Adipocyte (in vitro differentiated cells): Measurements from ENCODE around the gene ANKMY1.

Experiments used
- DNase-seq: peaks from one replicate; pipeline ENCODE4 v3.0.0-alpha.2; 2015; ENCODE audit warnings: low read depth
- H3K27me3 ChIP-seq: replicated peaks from 2 replicates; pipeline ENCODE4 v1.7.0; 2013; ENCODE audit warnings: mild to moderate bottlenecking, low read length, moderate library complexity; ENCODE audit not compliant: control insufficient read depth, insufficient read depth
- H3K36me3 ChIP-seq: 2 replicates; pipeline ENCODE4 v1.7.0; 2013; ENCODE audit warnings: low read length, mild to moderate bottlenecking, moderate library complexity; ENCODE audit not compliant: control insufficient read depth, insufficient read depth, severe bottlenecking
- H3K4me1 ChIP-seq: 2 replicates; pipeline ENCODE4 v1.7.0; 2013; ENCODE audit warnings: mild to moderate bottlenecking, low read length, moderate library complexity; ENCODE audit not compliant: control insufficient read depth, insufficient read depth
- H3K4me3 ChIP-seq: 2 replicates; pipeline ENCODE4 v1.7.0; 2013; ENCODE audit warnings: mild to moderate bottlenecking, low read length, moderate library complexity
- H3K9ac ChIP-seq: 2 replicates; pipeline ENCODE4 v1.7.0; 2013; ENCODE audit warnings: mild to moderate bottlenecking, low read length, moderate library complexity
- H3K9me3 ChIP-seq: 2 replicates; pipeline ENCODE4 v1.7.0; 2013; ENCODE audit warnings: mild to moderate bottlenecking, low read length, moderate library complexity; ENCODE audit not compliant: control insufficient read depth

Gene ANKMY1

DNA sequence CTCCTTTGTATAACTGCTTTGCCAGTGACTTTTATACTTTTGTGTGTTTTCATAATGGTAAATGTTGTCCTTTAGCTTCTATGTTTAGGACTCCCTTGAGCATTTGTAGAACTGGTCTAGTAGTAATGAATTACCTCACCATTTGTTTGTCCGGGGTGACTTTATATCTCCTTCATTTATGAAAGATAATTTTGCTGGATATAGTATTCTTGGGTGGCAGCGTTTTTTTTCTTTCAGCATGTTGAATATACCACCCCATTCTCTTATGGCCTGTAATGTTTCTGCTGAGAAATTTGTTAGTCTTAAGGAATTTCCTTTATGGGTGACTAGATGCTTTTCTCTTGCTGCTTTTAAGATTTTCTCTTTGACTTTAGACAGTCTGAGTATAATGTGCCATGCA lies 66.3 kb downstream of the ANKMY1 start:
- Histone ChIP-seq H3K27me3 (no peaks in the 10 kb centered on the region), H3K4me3 (no peak overlapping the region), H3K4me1 (no peaks in the 10 kb centered on the region), H3K9ac (no peak overlapping the region), H3K36me3 (no peaks in the 10 kb centered on the region), H3K9me3 (peaks cover 36% of the 10 kb centered on the region)
- no peak for DNase-seq

DNA sequence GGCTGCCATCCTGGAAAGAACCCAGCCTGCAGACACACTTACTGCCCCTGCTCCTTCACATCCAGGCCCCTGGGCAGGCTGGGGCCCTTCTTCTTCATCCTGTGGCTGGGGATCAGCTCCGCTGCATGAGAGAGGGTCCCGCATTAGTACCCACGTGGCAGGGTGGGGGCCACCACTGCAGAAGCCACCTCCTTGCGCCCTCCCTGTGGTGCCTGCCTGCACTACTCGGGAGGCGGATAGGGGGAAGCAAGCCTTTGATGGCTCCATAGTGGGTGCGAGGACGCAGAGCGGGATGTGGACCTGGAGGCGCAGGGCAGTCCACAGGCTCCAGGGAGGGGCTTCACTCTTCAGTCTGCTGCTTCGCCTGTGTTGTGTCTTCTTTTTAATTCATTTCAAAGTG lies 75.6 kb downstream of the ANKMY1 start:
- peaks cover 9% of the 10 kb centered on the region for H3K27me3 ChIP-seq
- H3K4me3 ChIP-seq, result no peak overlapping the region
- no peak overlapping the region for H3K9ac ChIP-seq
- H3K36me3 ChIP-seq, result no peaks in the 10 kb centered on the region
- peaks cover 8% of the 10 kb centered on the region for H3K9me3 ChIP-seq
- no peaks in the 10 kb centered on the region for H3K4me1 ChIP-seq
- DNase-seq, result no peak

DNA sequence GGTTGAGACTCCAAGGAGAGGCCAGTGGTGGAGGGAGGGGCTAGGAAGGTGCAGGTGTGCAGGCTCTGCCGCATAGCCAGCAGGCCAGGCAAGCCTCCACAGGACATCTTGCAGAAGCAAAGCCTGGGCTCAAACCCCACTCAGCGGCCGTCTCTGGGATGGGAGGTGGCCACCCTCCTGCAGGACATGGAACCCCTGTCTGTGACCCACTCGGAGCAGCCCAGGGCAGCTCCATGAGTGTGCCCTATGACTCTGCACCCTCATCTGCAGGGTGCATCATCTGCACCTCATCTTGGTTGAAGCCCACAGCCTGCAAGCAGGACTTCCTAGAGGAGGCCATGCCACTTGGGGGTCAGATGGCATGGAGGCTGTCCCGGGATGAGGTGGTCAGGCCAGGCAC lies 76.1 kb downstream of the ANKMY1 start:
- Histone ChIP-seq H3K27me3 (peaks cover 9% of the 10 kb centered on the region), H3K9ac (no peak overlapping the region), H3K9me3 (peaks cover 5% of the 10 kb centered on the region), H3K4me3 (no peak overlapping the region), H3K4me1 (no peaks in the 10 kb centered on the region), H3K36me3 (no peaks in the 10 kb centered on the region)
- no peak for DNase-seq

DNA sequence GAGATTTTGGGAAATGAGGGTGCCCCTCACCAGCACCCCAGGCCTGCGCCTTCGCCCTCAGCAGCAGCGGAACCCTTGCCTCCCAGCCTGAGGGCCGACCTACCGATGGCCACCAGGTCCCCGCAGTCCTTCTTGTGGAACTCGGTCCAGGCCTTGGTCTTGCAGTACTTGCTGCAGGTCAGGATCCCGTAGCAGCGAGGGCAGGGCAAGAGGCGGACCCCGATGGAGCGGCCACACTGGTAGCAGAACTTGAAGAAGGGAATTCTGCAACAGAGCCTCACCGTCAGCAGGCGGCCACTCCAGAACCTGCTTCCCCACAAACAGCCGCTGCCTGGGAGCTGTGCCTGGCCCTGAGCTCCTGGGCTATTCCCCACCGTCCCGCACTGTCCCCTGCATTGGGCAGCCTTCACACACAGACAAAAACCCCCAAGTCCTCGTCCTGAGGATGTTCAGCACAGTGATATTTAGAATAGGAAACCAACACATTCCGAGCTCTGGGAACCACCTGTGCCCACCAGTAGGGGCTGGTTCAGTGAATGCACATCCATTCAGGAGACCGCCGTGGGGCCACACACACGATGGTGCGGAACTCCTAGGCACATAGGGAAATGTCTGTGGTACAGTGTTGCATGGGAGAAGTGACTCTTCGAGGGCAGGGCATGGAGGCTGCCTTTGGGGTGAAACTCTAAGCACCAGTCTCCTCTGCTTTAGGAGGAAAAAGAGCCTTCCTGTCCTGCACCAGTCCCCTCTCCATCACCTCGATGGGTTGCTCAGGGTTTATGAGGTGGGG lies 76.8 kb downstream of the ANKMY1 start:
- Histone ChIP-seq H3K4me3 (no peak overlapping the region), H3K9me3 (peaks cover 4% of the 10 kb centered on the region), H3K27me3 (peaks cover 9% of the 10 kb centered on the region), H3K36me3 (no peaks in the 10 kb centered on the region), H3K4me1 (no peaks in the 10 kb centered on the region), H3K9ac (no peak overlapping the region)
- no peak for DNase-seq

DNA sequence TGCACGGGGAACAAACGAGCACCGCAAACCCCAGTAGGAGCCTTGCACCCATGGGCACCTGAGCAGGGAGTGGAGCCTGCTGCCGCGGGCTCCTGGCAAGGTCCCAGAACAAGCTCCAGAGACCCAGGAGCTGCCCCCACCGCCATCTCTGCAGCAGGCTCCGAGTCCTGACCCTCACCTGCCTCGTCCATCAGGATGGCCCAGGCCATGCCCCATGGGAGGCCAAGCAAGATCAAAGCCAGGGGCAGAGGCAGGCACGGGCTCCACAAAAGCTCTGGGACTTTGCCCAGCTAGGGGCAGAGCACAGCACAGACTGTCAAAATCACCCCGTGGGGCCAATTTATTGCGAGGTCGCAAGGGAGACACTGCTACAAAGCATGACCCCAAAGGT lies 78.7 kb downstream of the ANKMY1 start:
- peaks cover 8% of the 10 kb centered on the region for H3K9me3 ChIP-seq
- H3K9ac ChIP-seq, result no peak overlapping the region
- H3K4me3 ChIP-seq, result no peak overlapping the region
- no peak for DNase-seq
- no peaks in the 10 kb centered on the region for H3K36me3 ChIP-seq
- H3K4me1 ChIP-seq, result no peaks in the 10 kb centered on the region
- H3K27me3 ChIP-seq, result peaks cover 9% of the 10 kb centered on the region

DNA sequence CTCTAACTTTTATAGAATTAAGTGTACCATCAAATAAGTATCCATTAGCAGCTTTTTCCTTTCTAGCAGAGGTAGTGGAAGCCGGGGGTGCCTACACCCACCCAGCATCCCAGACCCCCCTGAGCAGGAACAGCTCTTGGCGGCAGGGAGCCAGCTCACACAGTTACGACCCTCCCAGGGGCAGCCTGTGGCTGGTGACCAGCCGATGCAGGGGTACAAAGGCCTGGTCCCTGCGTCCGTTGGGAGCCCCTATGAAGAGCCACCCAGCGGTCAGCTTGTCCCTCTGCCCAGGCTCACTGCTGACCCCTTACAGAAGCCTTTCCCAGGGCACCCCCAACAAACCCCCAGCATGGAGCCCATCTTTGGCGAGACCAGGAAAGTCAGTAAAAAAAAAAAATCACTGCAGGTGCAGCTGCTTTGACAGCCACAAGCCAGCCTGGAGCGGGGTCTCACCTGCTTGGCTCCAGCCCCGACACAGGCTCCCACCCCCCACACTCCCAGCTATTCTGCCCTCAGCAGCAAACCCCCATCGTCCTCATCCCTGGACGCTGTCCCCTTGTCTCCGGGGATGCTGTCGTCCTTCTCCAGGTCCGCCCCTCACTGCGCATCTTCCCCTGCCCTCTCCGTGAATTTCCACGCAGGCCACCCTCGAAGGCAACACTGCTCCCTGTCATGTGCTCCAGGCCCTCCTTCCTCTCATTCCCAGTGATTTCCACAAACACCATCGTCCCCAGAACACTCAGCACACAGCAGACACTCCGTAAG lies 79.3 kb downstream of the ANKMY1 start:
- no peaks in the 10 kb centered on the region for H3K4me1 ChIP-seq
- peaks cover 11% of the 10 kb centered on the region for H3K9me3 ChIP-seq
- DNase-seq, result no peak
- H3K9ac ChIP-seq, result no peak overlapping the region
- H3K27me3 ChIP-seq, result peaks cover 9% of the 10 kb centered on the region
- no peaks in the 10 kb centered on the region for H3K36me3 ChIP-seq
- no peak overlapping the region for H3K4me3 ChIP-seq

DNA sequence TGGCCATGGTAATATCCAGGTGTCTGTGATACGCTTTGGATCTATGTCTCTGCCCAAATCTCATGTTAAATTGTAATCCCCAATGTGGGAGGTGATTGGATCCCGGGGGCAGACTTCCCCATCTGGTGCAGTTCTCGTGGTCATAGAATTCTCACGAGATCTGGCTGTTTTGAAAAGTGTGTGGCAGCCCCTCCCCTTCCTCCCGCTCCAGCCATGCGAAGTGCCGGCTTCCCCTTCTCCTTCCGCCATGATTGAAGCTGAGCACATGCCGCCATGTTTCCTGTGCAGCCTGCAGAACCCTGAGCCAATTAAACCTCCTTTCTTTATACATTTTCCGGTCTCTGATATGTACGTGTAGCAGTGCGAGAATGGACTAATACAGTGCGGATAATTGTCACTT lies 79.9 kb downstream of the ANKMY1 start:
- no peak for DNase-seq
- Histone ChIP-seq H3K9me3 (peaks cover 17% of the 10 kb centered on the region), H3K4me3 (no peak overlapping the region), H3K4me1 (no peaks in the 10 kb centered on the region), H3K27me3 (peaks cover 9% of the 10 kb centered on the region), H3K9ac (no peak overlapping the region), H3K36me3 (no peaks in the 10 kb centered on the region)

DNA sequence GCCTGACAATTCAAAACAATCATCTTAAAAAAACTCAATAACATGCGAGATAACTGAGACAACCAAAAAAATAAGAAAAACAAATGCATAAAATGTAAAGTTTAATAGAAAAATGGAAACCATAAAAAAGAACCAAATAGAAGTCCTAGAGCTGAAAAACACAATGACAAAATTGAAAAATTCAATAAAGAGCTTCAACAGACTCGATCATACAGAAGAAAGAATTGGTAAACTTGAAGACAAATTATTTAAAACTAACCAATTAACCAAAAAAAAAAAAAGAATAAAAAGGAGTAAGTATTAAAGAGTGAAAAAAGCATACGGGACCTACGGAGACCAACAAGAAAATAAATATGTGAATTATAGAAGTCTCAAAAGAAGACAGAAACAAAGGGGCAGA lies 84.6 kb downstream of the ANKMY1 start:
- Histone ChIP-seq H3K9me3 (peaks cover 17% of the 10 kb centered on the region), H3K27me3 (no peaks in the 10 kb centered on the region), H3K4me3 (peak overlapping the region; percentile 15), H3K9ac (no peak overlapping the region), H3K36me3 (no peaks in the 10 kb centered on the region), H3K4me1 (no peaks in the 10 kb centered on the region)
- DNase-seq, result no peak

DNA sequence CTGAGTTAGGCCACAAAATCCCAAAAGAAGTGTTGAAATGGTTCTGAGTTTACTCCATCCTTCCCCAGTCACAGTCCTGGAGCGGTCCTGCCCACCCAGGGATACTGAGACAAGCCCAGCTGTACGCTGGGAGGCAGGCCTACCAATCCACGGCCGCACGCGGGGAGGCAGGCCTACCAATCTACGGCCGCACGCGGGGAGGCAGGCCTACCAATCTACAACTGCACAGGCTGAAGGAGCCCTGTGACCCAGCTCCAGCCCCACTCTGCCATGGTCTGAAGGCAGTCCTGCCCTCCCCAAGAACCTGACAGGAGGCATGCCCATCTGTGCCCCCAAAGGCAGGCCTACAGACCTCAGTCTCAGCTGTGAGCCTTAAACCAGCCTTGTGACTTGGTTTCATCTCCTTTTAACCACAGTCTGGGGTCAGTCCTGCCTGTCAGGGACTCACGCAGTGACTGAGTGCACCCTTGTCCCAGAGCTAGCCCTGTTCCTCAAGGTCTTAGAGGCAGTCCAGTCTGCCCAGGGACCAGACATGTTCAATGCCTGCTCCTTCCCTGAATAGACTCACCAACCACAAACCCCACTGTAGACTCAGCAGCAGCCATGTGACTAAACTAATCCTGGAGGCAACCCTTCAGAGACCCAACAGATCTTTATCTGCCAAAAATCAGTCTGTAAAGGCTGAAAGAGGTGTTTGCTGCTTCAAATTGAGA lies 85.6 kb downstream of the ANKMY1 start:
- no peak overlapping the region for H3K4me3 ChIP-seq
- no peaks in the 10 kb centered on the region for H3K27me3 ChIP-seq
- peaks cover under 1% of the 10 kb centered on the region for H3K36me3 ChIP-seq
- H3K4me1 ChIP-seq, result no peaks in the 10 kb centered on the region
- peaks cover 17% of the 10 kb centered on the region for H3K9me3 ChIP-seq
- no peak overlapping the region for H3K9ac ChIP-seq
- no peak for DNase-seq

DNA sequence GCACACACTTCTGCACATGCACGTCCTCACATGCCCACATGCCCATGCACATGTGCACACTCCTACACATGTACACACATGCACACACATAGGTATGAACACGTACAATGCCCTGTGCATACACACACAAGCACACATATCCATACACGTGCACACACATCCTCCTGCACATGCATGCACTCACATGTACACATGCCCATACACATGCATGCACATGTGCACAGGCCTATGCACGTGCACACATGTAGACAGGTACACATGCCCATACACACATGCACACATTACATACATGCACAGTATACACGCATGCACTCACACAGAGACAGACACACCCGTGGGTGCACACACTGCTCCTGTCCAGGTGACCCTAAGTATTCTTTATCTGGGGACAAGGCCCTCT lies 88.0 kb downstream of the ANKMY1 start:
- H3K4me3 ChIP-seq, result no peak overlapping the region
- no peaks in the 10 kb centered on the region for H3K27me3 ChIP-seq
- peaks cover 9% of the 10 kb centered on the region for H3K9me3 ChIP-seq
- peaks cover 25% of the 10 kb centered on the region for H3K36me3 ChIP-seq
- DNase-seq, result no peak
- no peaks in the 10 kb centered on the region for H3K4me1 ChIP-seq
- no peak overlapping the region for H3K9ac ChIP-seq

DNA sequence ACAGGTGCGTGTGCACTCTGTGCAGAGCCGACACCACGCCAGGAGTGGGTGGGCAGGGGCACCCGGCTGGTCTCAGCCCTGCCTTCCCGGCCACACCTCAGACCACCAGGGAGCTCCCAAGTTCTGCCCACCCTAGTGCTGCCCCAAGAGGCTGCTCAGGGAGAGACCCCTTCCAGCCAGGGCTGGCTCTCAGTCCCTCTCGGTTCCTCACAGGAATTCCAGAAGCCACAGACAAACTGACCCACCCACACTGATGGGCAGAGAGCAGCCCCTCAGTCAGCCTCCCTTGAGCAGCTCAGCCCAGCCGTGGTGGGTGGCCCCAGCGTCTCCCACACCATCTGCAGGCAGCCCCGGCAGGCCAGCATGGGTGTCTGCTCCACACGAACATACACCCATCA lies 88.5 kb downstream of the ANKMY1 start:
- no peak overlapping the region for H3K4me3 ChIP-seq
- no peaks in the 10 kb centered on the region for H3K4me1 ChIP-seq
- H3K36me3 ChIP-seq, result peaks cover 30% of the 10 kb centered on the region
- peaks cover 9% of the 10 kb centered on the region for H3K9me3 ChIP-seq
- H3K9ac ChIP-seq, result no peak overlapping the region
- no peak for DNase-seq
- no peaks in the 10 kb centered on the region for H3K27me3 ChIP-seq
